NCI-H446 treated with DMSO at 0.1 percent for 48 hours (cell line): ENCODE data around the gene AEBP2.
A peak's percentile ranks its signal among the peaks of the same experiment; 100 is the strongest.

Experiments
- DNase-seq: peaks from one replicate; lab custom pipeline; 2025; lab: John Stamatoyannopoulos, UW

The AEBP2 gene

DNA sequence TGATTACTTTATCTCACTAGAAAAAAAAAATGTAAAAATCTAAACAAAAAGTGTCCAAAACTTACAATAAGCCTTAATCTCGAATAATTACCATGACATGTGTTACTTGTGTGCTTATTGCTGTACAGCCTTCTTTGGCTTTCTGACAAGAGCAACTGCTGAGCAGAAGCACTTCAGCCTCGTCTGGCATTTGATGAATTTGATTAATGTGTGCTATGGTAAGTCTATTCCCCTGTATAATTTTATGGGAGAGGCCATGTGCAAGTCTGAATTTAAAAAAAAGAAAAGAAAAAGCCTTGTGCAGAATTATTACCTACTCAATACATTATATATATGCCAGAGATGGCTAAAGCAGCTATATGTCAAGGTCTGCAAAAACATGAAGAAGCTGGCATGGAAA, 113.9 kb downstream of the AEBP2 start:
- peak; percentile 85 for DNase-seq

GRCh38 chr12:19561411-19561961, 122.2 kb downstream of the AEBP2 start:
- no peak for DNase-seq
